OCI-LY7 (cell line): ENCODE data around the gene MOB3A.
"Not testable (repeated sequence)": the region's sequence is repeated elsewhere in the genome, so short reads cannot be mapped to it uniquely, and the experiment has no call there.

Experiments
- CTCF ChIP-seq: fragments of 200-600 bp; sonication (generic); conservative IDR thresholded peaks from 2 replicates; pipeline ENCODE4 v1.5.1; 2014; ENCODE audit warnings: mild to moderate bottlenecking, antibody characterized with exemption, low read length, moderate library complexity, mixed read lengths
- EZH2phosphoT487 ChIP-seq: fragments of 200-600 bp; sonication (generic); IDR thresholded peaks from 2 replicates; pipeline ENCODE4 v1.6.1; 2018; ENCODE audit warnings: low read depth, borderline replicate concordance, mild to moderate bottlenecking, mixed run types, antibody characterized with exemption, low read length, moderate library complexity, mixed read lengths

- not testable (repeated sequence) for TF ChIP-seq CTCF, EZH2phosphoT487
These were observed 61.9 kb downstream of the MOB3A start for GRCh38 chr19:2034253-2034652.
